Inflammatory macrophage treated with lipopolysaccharide for 4 hours (primary cell): Measurements from ENCODE around the gene TJP3.

Experiments
- DNase-seq: peaks from one replicate; pipeline ENCODE4 v3.0.0-alpha.2; 2020

The TJP3 gene

GRCh38 chr19:3671680-3672574 is 36.3 kb upstream of the TJP3 start:
- peak; percentile 73 for DNase-seq

- DNase-seq = no peak
These were observed 35.6 kb upstream of the TJP3 start for GRCh38 chr19:3672575-3672948.

- DNase-seq = peak; percentile 23
These were observed 35.2 kb upstream of the TJP3 start for GRCh38 chr19:3672993-3673392.

GRCh38 chr19:3673506-3674439 is 34.4 kb upstream of the TJP3 start:
- DNase-seq = peak; percentile 92

GRCh38 chr19:3674784-3675543 is 33.2 kb upstream of the TJP3 start:
- no peak for DNase-seq

GRCh38 chr19:3678188-3678587 is 30.0 kb upstream of the TJP3 start:
- no peak for DNase-seq

- no peak for DNase-seq
These were observed 29.0 kb upstream of the TJP3 start for GRCh38 chr19:3679138-3679537.

GRCh38 chr19:3679581-3679980 is 28.6 kb upstream of the TJP3 start:
- DNase-seq = no peak

GRCh38 chr19:3680939-3681338 is 27.2 kb upstream of the TJP3 start:
- DNase-seq = no peak

- no peak for DNase-seq
These were observed 25.9 kb upstream of the TJP3 start for GRCh38 chr19:3682286-3682685.

GRCh38 chr19:3682741-3683404 is 25.3 kb upstream of the TJP3 start:
- DNase-seq = no peak

GRCh38 chr19:3683405-3684053 is 24.7 kb upstream of the TJP3 start:
- DNase-seq = no peak

- DNase-seq = peak; percentile 68
These were observed 23.9 kb upstream of the TJP3 start for GRCh38 chr19:3684054-3684816.

- no peak for DNase-seq
These were observed 23.3 kb upstream of the TJP3 start for GRCh38 chr19:3684817-3685410.

- no peak for DNase-seq
These were observed 20.8 kb upstream of the TJP3 start for GRCh38 chr19:3687393-3687773.

GRCh38 chr19:3687774-3688706 is 20.1 kb upstream of the TJP3 start:
- no peak for DNase-seq

GRCh38 chr19:3690551-3691371 is 17.4 kb upstream of the TJP3 start:
- peak; percentile 68 for DNase-seq

GRCh38 chr19:3691372-3691716 is 16.8 kb upstream of the TJP3 start:
- DNase-seq = no peak

GRCh38 chr19:3691726-3692125 is 16.5 kb upstream of the TJP3 start:
- no peak for DNase-seq
